ENCODE results near the gene BTBD2.
A peak's percentile ranks its signal among the peaks of the same experiment; 100 is the strongest.

Gene BTBD2

GRCh38 chr19:2044709-2045500 lies 29.4 kb upstream of the BTBD2 start:
- no peak for DNase-seq
- Histone ChIP-seq H3K9me3 (ENCODE audit: control insufficient read depth, low read length) (no peaks in the 10 kb centered on the region), H3K36me3 (ENCODE audit: control insufficient read depth, insufficient read depth, low read length) (peaks cover 64% of the 10 kb centered on the region), H3K27ac (ENCODE audit: insufficient read depth, low read length, poor library complexity, severe bottlenecking) (peak overlapping the region; percentile 66), H3K4me3 (ENCODE audit: insufficient read depth, low read depth, low read length, poor library complexity, severe bottlenecking) (no peak overlapping the region), H3K27me3 (replicated peaks; ENCODE audit: control insufficient read depth, insufficient read depth, low read length, poor library complexity, severe bottlenecking) (no peaks in the 10 kb centered on the region), H3K4me1 (ENCODE audit: control insufficient read depth, insufficient read depth, low read length, poor library complexity, severe bottlenecking) (peaks cover 82% of the 10 kb centered on the region)

GRCh38 chr19:2043961-2044708 lies 28.6 kb upstream of the BTBD2 start:
- H3K9me3 ChIP-seq (ENCODE audit: control insufficient read depth, low read length) = no peaks in the 10 kb centered on the region
- H3K27me3 ChIP-seq (replicated peaks; ENCODE audit: control insufficient read depth, insufficient read depth, low read length, poor library complexity, severe bottlenecking) = no peaks in the 10 kb centered on the region
- peak overlapping the region; percentile 66 for H3K27ac ChIP-seq (ENCODE audit: insufficient read depth, low read length, poor library complexity, severe bottlenecking)
- no peak for DNase-seq
- peaks cover 75% of the 10 kb centered on the region for H3K4me1 ChIP-seq (ENCODE audit: control insufficient read depth, insufficient read depth, low read length, poor library complexity, severe bottlenecking)
- peaks cover 71% of the 10 kb centered on the region for H3K36me3 ChIP-seq (ENCODE audit: control insufficient read depth, insufficient read depth, low read length)
- no peak overlapping the region for H3K4me3 ChIP-seq (ENCODE audit: insufficient read depth, low read depth, low read length, poor library complexity, severe bottlenecking)

GRCh38 chr19:2043251-2043641 lies 27.7 kb upstream of the BTBD2 start:
- H3K27ac ChIP-seq (ENCODE audit: insufficient read depth, low read length, poor library complexity, severe bottlenecking) = peak overlapping the region; percentile 95
- no peaks in the 10 kb centered on the region for H3K27me3 ChIP-seq (replicated peaks; ENCODE audit: control insufficient read depth, insufficient read depth, low read length, poor library complexity, severe bottlenecking)
- peaks cover 72% of the 10 kb centered on the region for H3K36me3 ChIP-seq (ENCODE audit: control insufficient read depth, insufficient read depth, low read length)
- H3K4me3 ChIP-seq (ENCODE audit: insufficient read depth, low read depth, low read length, poor library complexity, severe bottlenecking) = no peak overlapping the region
- peaks cover 66% of the 10 kb centered on the region for H3K4me1 ChIP-seq (ENCODE audit: control insufficient read depth, insufficient read depth, low read length, poor library complexity, severe bottlenecking)
- no peak for DNase-seq
- H3K9me3 ChIP-seq (ENCODE audit: control insufficient read depth, low read length) = no peaks in the 10 kb centered on the region

GRCh38 chr19:2042485-2043250 lies 27.2 kb upstream of the BTBD2 start:
- Histone ChIP-seq H3K4me1 (ENCODE audit: control insufficient read depth, insufficient read depth, low read length, poor library complexity, severe bottlenecking) (peaks cover 61% of the 10 kb centered on the region), H3K36me3 (ENCODE audit: control insufficient read depth, insufficient read depth, low read length) (peaks cover 73% of the 10 kb centered on the region), H3K9me3 (ENCODE audit: control insufficient read depth, low read length) (no peaks in the 10 kb centered on the region), H3K4me3 (ENCODE audit: insufficient read depth, low read depth, low read length, poor library complexity, severe bottlenecking) (peak overlapping the region; percentile 15), H3K27ac (ENCODE audit: insufficient read depth, low read length, poor library complexity, severe bottlenecking) (peak overlapping the region; percentile 95), H3K27me3 (replicated peaks; ENCODE audit: control insufficient read depth, insufficient read depth, low read length, poor library complexity, severe bottlenecking) (no peaks in the 10 kb centered on the region)
- DNase-seq = no peak

GRCh38 chr19:2041683-2042484 lies 26.4 kb upstream of the BTBD2 start:
- peaks cover 68% of the 10 kb centered on the region for H3K36me3 ChIP-seq (ENCODE audit: control insufficient read depth, insufficient read depth, low read length)
- H3K4me1 ChIP-seq (ENCODE audit: control insufficient read depth, insufficient read depth, low read length, poor library complexity, severe bottlenecking) = peaks cover 53% of the 10 kb centered on the region
- H3K9me3 ChIP-seq (ENCODE audit: control insufficient read depth, low read length) = no peaks in the 10 kb centered on the region
- DNase-seq = peak; percentile 99 to 100 (median 100)
- peak overlapping the region; percentile 95 for H3K27ac ChIP-seq (ENCODE audit: insufficient read depth, low read length, poor library complexity, severe bottlenecking)
- H3K27me3 ChIP-seq (replicated peaks; ENCODE audit: control insufficient read depth, insufficient read depth, low read length, poor library complexity, severe bottlenecking) = no peaks in the 10 kb centered on the region
- peak overlapping the region; percentile 44 for H3K4me3 ChIP-seq (ENCODE audit: insufficient read depth, low read depth, low read length, poor library complexity, severe bottlenecking)

- H3K4me3 ChIP-seq (ENCODE audit: insufficient read depth, low read depth, low read length, poor library complexity, severe bottlenecking) = peak overlapping the region; percentile 44
- peaks cover 48% of the 10 kb centered on the region for H3K4me1 ChIP-seq (ENCODE audit: control insufficient read depth, insufficient read depth, low read length, poor library complexity, severe bottlenecking)
- no peaks in the 10 kb centered on the region for H3K9me3 ChIP-seq (ENCODE audit: control insufficient read depth, low read length)
- peaks cover 62% of the 10 kb centered on the region for H3K36me3 ChIP-seq (ENCODE audit: control insufficient read depth, insufficient read depth, low read length)
- H3K27me3 ChIP-seq (replicated peaks; ENCODE audit: control insufficient read depth, insufficient read depth, low read length, poor library complexity, severe bottlenecking) = no peaks in the 10 kb centered on the region
- DNase-seq = no peak
- peak overlapping the region; percentile 95 for H3K27ac ChIP-seq (ENCODE audit: insufficient read depth, low read length, poor library complexity, severe bottlenecking)
Observed at GRCh38 chr19:2041433-2041682, 25.8 kb upstream of the BTBD2 start.

- Histone ChIP-seq H3K36me3 (ENCODE audit: control insufficient read depth, insufficient read depth, low read length) (peaks cover 57% of the 10 kb centered on the region), H3K4me1 (ENCODE audit: control insufficient read depth, insufficient read depth, low read length, poor library complexity, severe bottlenecking) (peaks cover 44% of the 10 kb centered on the region), H3K9me3 (ENCODE audit: control insufficient read depth, low read length) (no peaks in the 10 kb centered on the region), H3K27ac (ENCODE audit: insufficient read depth, low read length, poor library complexity, severe bottlenecking) (peak overlapping the region; percentile 95), H3K4me3 (ENCODE audit: insufficient read depth, low read depth, low read length, poor library complexity, severe bottlenecking) (peak overlapping the region; percentile 44), H3K27me3 (replicated peaks; ENCODE audit: control insufficient read depth, insufficient read depth, low read length, poor library complexity, severe bottlenecking) (no peaks in the 10 kb centered on the region)
- no peak for DNase-seq
Observed at GRCh38 chr19:2040647-2041432, 25.3 kb upstream of the BTBD2 start.

GRCh38 chr19:2039959-2040646 lies 24.6 kb upstream of the BTBD2 start:
- peaks cover 51% of the 10 kb centered on the region for H3K36me3 ChIP-seq (ENCODE audit: control insufficient read depth, insufficient read depth, low read length)

More at GRCh38 chr19:2039959-2040646, 24.6 kb upstream of the BTBD2 start:
- Histone ChIP-seq H3K27ac (ENCODE audit: insufficient read depth, low read length, poor library complexity, severe bottlenecking) (peak overlapping the region; percentile 95), H3K27me3 (replicated peaks; ENCODE audit: control insufficient read depth, insufficient read depth, low read length, poor library complexity, severe bottlenecking) (no peaks in the 10 kb centered on the region), H3K9me3 (ENCODE audit: control insufficient read depth, low read length) (no peaks in the 10 kb centered on the region), H3K4me3 (ENCODE audit: insufficient read depth, low read depth, low read length, poor library complexity, severe bottlenecking) (no peak overlapping the region), H3K4me1 (ENCODE audit: control insufficient read depth, insufficient read depth, low read length, poor library complexity, severe bottlenecking) (peaks cover 39% of the 10 kb centered on the region)
- no peak for DNase-seq

Data from effector memory CD4-positive, alpha-beta T cell (primary cell).